Nephron progenitor cell (in vitro differentiated cells): ENCODE results near the gene SLC16A5.

Experiments
- DNase-seq: peaks from one replicate; pipeline ENCODE4 v3.0.0; 2021
- H3K27ac Mint-ChIP-seq: 2 replicates; pipeline ENCODE4 v1.8.0; 2021; ENCODE audit warnings: mild to moderate bottlenecking, moderate library complexity, mixed read lengths
- H3K27me3 Mint-ChIP-seq: 2 replicates; pipeline ENCODE4 v1.8.0; 2021; ENCODE audit warnings: mild to moderate bottlenecking, low read depth, mixed read lengths; ENCODE audit not compliant: poor library complexity
- H3K36me3 Mint-ChIP-seq: 2 replicates; pipeline ENCODE4 v1.8.0; 2021; ENCODE audit warnings: low read depth, mixed read lengths
- H3K4me1 Mint-ChIP-seq: 2 replicates; pipeline ENCODE4 v1.8.0; 2021; ENCODE audit warnings: mixed read lengths
- H3K4me3 Mint-ChIP-seq: 2 replicates; pipeline ENCODE4 v1.8.0; 2021; ENCODE audit warnings: mild to moderate bottlenecking, moderate library complexity, mixed read lengths
- H3K9me3 Mint-ChIP-seq: 2 replicates; pipeline ENCODE4 v1.8.0; 2021; ENCODE audit warnings: mild to moderate bottlenecking, moderate library complexity, mixed read lengths
- CTCF ChIP-seq: fragments of 200-600 bp; sonication (generic); IDR thresholded peaks from 2 replicates; pipeline ENCODE4 v1.5.0; 2021; ENCODE audit warnings: antibody characterized with exemption

The SLC16A5 gene

GRCh38 chr17:75096082-75096625 is 8.4 kb downstream of the SLC16A5 start:
- Mint-ChIP-seq H3K27ac (no peak overlapping the region), H3K36me3 (peaks cover 10% of the 10 kb centered on the region)

GRCh38 chr17:75097865-75098264 is 10.1 kb downstream of the SLC16A5 start:
- Mint-ChIP-seq H3K27me3 (no peaks in the 10 kb centered on the region), H3K36me3 (peaks cover 16% of the 10 kb centered on the region), H3K4me3 (no peak overlapping the region), H3K27ac (no peak overlapping the region), H3K9me3 (no peaks in the 10 kb centered on the region), H3K4me1 (peaks cover 33% of the 10 kb centered on the region)
- no peak for TF ChIP-seq CTCF
- no peak for DNase-seq

More at GRCh38 chr17:75096082-75096625, 8.4 kb downstream of the SLC16A5 start:
- Mint-ChIP-seq H3K4me1 (peaks cover 38% of the 10 kb centered on the region), H3K4me3 (no peak overlapping the region), H3K27me3 (no peaks in the 10 kb centered on the region), H3K9me3 (no peaks in the 10 kb centered on the region)
- no peak for TF ChIP-seq CTCF
- no peak for DNase-seq

- Mint-ChIP-seq H3K27me3 (no peaks in the 10 kb centered on the region), H3K27ac (peak overlapping the region; percentile 77), H3K4me3 (no peak overlapping the region), H3K4me1 (peaks cover 28% of the 10 kb centered on the region), H3K36me3 (peaks cover 16% of the 10 kb centered on the region), H3K9me3 (no peaks in the 10 kb centered on the region)
- no peak for TF ChIP-seq CTCF
- DNase-seq: no peak
Measured at GRCh38 chr17:75098861-75099260, 11.1 kb downstream of the SLC16A5 start.

- H3K4me1 Mint-ChIP-seq: peaks cover 31% of the 10 kb centered on the region
- TF ChIP-seq CTCF: no peak
- no peak overlapping the region for H3K27ac Mint-ChIP-seq
- H3K4me3 Mint-ChIP-seq: no peak overlapping the region
- DNase-seq: no peak
- no peaks in the 10 kb centered on the region for H3K27me3 Mint-ChIP-seq
- H3K9me3 Mint-ChIP-seq: no peaks in the 10 kb centered on the region
- peaks cover 16% of the 10 kb centered on the region for H3K36me3 Mint-ChIP-seq
Measured at GRCh38 chr17:75099881-75100595, 12.3 kb downstream of the SLC16A5 start.

GRCh38 chr17:75102385-75102821 is 14.6 kb downstream of the SLC16A5 start:
- Mint-ChIP-seq H3K27me3 (peaks cover under 1% of the 10 kb centered on the region), H3K36me3 (peaks cover 16% of the 10 kb centered on the region), H3K27ac (peak overlapping the region; percentile 29), H3K9me3 (no peaks in the 10 kb centered on the region), H3K4me1 (peaks cover 31% of the 10 kb centered on the region), H3K4me3 (no peak overlapping the region)
- TF ChIP-seq CTCF: no peak
- DNase-seq: peak; percentile 16
